Panc1 (cell line): Measurements from ENCODE around the gene ALDH1A1. TPM values are rescaled to one million over a fixed set of nuclear protein-coding genes. Genes with fewer than 3 reads are reported as not detected.

Source experiments
- ATAC-seq: fragments of 200-7000 bp; cut with Tn5 transposase; 2 replicates; pipeline ENCODE4 v1.9.1; 2020; ENCODE audit warnings: mild to moderate bottlenecking, moderate library complexity
- BruUV-seq: library from RNA; stranded (reverse); fragments of 400-500 nt; replicated peaks from 2 replicates; lab custom pipeline; 2021; lab: Mats Ljungman, UMichigan
- CTCF ChIA-PET: fragments of 300-600 bp; sonication (Branson Sonifier 250); formaldehyde crosslinking; loops from one replicate; lab custom pipeline; 2022; ENCODE audit warnings: antibody characterized with exemption; lab: Charles Lee
- POLR2A ChIA-PET: fragments of 300-600 bp; sonication (Branson Sonifier 250); formaldehyde crosslinking; loops from one replicate; lab custom pipeline; 2022; ENCODE audit warnings: antibody characterized with exemption; lab: Charles Lee
- DNase-seq: peaks from one replicate; pipeline ENCODE4 v3.0.0-alpha.2; 2010; ENCODE audit warnings: low read depth, low spot score
- H3K27ac ChIP-seq: 2 replicates; pipeline ENCODE4 v1.5.1; 2011; ENCODE audit warnings: mild to moderate bottlenecking, low read length, inconsistent platforms
- H3K27me3 ChIP-seq: fragments of 200-500 bp; sonication (Bioruptor generic); 2 replicates; pipeline ENCODE4 v1.6.0; 2014; ENCODE audit warnings: low read length, inconsistent platforms; ENCODE audit not compliant: control insufficient read depth, insufficient read depth
- H3K36me3 ChIP-seq: fragments of 200-500 bp; sonication (Bioruptor generic); 2 replicates; pipeline ENCODE4 v1.5.1; 2014; ENCODE audit warnings: inconsistent platforms, mild to moderate bottlenecking, low read length, moderate library complexity; ENCODE audit not compliant: control insufficient read depth, insufficient read depth
- H3K4me1 ChIP-seq: 2 replicates; pipeline ENCODE4 v1.5.1; 2011; ENCODE audit warnings: inconsistent platforms, mild to moderate bottlenecking, low read length, moderate library complexity; ENCODE audit not compliant: control insufficient read depth, insufficient read depth
- H3K4me3 ChIP-seq, 2 experiments: 2 replicates each; pipeline ENCODE4 v1.5.1; 2011 to 2012; ENCODE audit warnings: low read depth in 2 of 2, low read length in 2 of 2, mild to moderate bottlenecking in 2 of 2, inconsistent platforms in 1 of 2, moderate library complexity in 1 of 2
- H3K9me3 ChIP-seq: fragments of 200-500 bp; sonication (Bioruptor generic); 2 replicates; pipeline ENCODE4 v1.5.1; 2014; ENCODE audit warnings: low read depth, mild to moderate bottlenecking, inconsistent platforms, low read length, moderate library complexity; ENCODE audit not compliant: control insufficient read depth, insufficient read depth
- CTCF ChIP-seq: fragments of 450-650 bp; IDR thresholded peaks from 2 replicates; pipeline ENCODE4 v1.5.1; 2017; ENCODE audit warnings: mild to moderate bottlenecking
- POLR2AphosphoS5 ChIP-seq: IDR thresholded peaks from 2 replicates; pipeline ENCODE4 v1.6.1; 2012; ENCODE audit warnings: mild to moderate bottlenecking, low read depth, low read length, moderate library complexity
- SIN3A ChIP-seq: IDR thresholded peaks from 2 replicates; pipeline ENCODE4 v1.6.1; 2012; ENCODE audit warnings: low read depth, mild to moderate bottlenecking, low read length, moderate library complexity, borderline replicate concordance; ENCODE audit not compliant: insufficient read depth
- TCF7L2 ChIP-seq: IDR thresholded peaks from 2 replicates; pipeline ENCODE4 v1.6.1; 2011; ENCODE audit warnings: mild to moderate bottlenecking, low read depth, low read length, inconsistent platforms
- in situ Hi-C: cut with HindIII; loops from 2 replicates; pipeline ENCODE4 v1.10.0; 2016; ENCODE audit warnings: low sequenced_read_pairs, low pct_unique_long_range_greater_than_20kb
- intact Hi-C: fragments of 100-400 bp; cut with micrococcal nuclease; formaldehyde crosslinking; loops from one replicate; pipeline ENCODE4 v1.10.0; 2022; ENCODE audit not compliant: unreplicated experiment
- total RNA-seq: library from RNA; stranded (reverse); gene quantifications from one replicate; pipeline ENCODE4 v1.2.1, GENCODE V29; 2021; ENCODE audit not compliant: unreplicated experiment
- TF ChIP-seq, protein P1 (sequence below), 2 experiments: IDR thresholded peaks; 2 replicates each; pipeline ENCODE4 v1.6.1; 2011 to 2012; ENCODE audit warnings: low read depth in 2 of 2, control low read depth in 1 of 2, low read length in 1 of 2, mild to moderate bottlenecking in 1 of 2, moderate library complexity in 1 of 2; ENCODE audit not compliant: insufficient read depth in 1 of 2

ALDH1A1 gene
- total RNA-seq, 1 experiment from 2014 or later, result 0.54 TPM

- no peaks in the 10 kb centered on the region for H3K9me3 ChIP-seq
- H3K4me1 ChIP-seq, result no peaks in the 10 kb centered on the region
- H3K27me3 ChIP-seq, result no peaks in the 10 kb centered on the region
- in situ Hi-C loops, result no loop called here
- no peaks in the 10 kb centered on the region for H3K36me3 ChIP-seq
- POLR2A ChIA-PET, result no interaction called here
- no peak overlapping the region for H3K4me3 ChIP-seq
- CTCF ChIA-PET, result no interaction called here
- intact Hi-C loops, result loop anchor here (10.0 kb wide), 1 partner anchor 86 kb away; no protein-coding TSS in a partner anchor
- ATAC-seq, result no peak
- no peak overlapping the region for H3K27ac ChIP-seq
- DNase-seq, result no peak
- no TSS peak for BruUV-seq
- no peak for TF ChIP-seq TCF7L2
- TF ChIP-seq, protein P1, sequence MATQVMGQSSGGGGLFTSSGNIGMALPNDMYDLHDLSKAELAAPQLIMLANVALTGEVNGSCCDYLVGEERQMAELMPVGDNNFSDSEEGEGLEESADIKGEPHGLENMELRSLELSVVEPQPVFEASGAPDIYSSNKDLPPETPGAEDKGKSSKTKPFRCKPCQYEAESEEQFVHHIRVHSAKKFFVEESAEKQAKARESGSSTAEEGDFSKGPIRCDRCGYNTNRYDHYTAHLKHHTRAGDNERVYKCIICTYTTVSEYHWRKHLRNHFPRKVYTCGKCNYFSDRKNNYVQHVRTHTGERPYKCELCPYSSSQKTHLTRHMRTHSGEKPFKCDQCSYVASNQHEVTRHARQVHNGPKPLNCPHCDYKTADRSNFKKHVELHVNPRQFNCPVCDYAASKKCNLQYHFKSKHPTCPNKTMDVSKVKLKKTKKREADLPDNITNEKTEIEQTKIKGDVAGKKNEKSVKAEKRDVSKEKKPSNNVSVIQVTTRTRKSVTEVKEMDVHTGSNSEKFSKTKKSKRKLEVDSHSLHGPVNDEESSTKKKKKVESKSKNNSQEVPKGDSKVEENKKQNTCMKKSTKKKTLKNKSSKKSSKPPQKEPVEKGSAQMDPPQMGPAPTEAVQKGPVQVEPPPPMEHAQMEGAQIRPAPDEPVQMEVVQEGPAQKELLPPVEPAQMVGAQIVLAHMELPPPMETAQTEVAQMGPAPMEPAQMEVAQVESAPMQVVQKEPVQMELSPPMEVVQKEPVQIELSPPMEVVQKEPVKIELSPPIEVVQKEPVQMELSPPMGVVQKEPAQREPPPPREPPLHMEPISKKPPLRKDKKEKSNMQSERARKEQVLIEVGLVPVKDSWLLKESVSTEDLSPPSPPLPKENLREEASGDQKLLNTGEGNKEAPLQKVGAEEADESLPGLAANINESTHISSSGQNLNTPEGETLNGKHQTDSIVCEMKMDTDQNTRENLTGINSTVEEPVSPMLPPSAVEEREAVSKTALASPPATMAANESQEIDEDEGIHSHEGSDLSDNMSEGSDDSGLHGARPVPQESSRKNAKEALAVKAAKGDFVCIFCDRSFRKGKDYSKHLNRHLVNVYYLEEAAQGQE (IDR thresholded peaks at IDR 0.05; ENCODE audit: insufficient read depth in 1 of 2, low read depth in 2 of 2, low read length in 1 of 2), result no peak
- no peak for TF ChIP-seq SIN3A
- TF ChIP-seq CTCF, result no peak
- no peak for TF ChIP-seq POLR2AphosphoS5
Observed at GRCh38 chr9:72948575-72949243, 4.1 kb downstream of the ALDH1A1 start.

- Histone ChIP-seq H3K9me3 (no peaks in the 10 kb centered on the region), H3K4me1 (no peaks in the 10 kb centered on the region), H3K27me3 (no peaks in the 10 kb centered on the region), H3K4me3 (no peak overlapping the region), H3K27ac (no peak overlapping the region), H3K36me3 (no peaks in the 10 kb centered on the region)
- ChIA-PET CTCF (interaction anchor here (0.5 kb wide), 1 partner anchor 238 kb away, joined by 10 read pairs; no protein-coding TSS in a partner anchor), POLR2A (no interaction called here)
- no peak for DNase-seq
- no peak for TF ChIP-seq SIN3A
- no peak for TF ChIP-seq TCF7L2
- TF ChIP-seq POLR2AphosphoS5, result no peak
- TF ChIP-seq, protein P1 (IDR thresholded peaks at IDR 0.05; ENCODE audit: insufficient read depth in 1 of 2, low read depth in 2 of 2, low read length in 1 of 2), result no peak
- no peak for TF ChIP-seq CTCF
- in situ Hi-C loops (no loop called here), intact Hi-C loops (loop anchor here (10.0 kb wide), 1 partner anchor 87 kb away; no protein-coding TSS in a partner anchor)
- no peak for ATAC-seq
- BruUV-seq, result no TSS peak
Observed at GRCh38 chr9:72947984-72948465, 4.8 kb downstream of the ALDH1A1 start.
